GM21447 (cell line): ENCODE data around the gene PTPN13.

ENCODE experiments used
- ATAC-seq: cut with Tn5 transposase; IDR thresholded peaks from one replicate; pipeline ENCODE4 v1.9.1; 2021; ENCODE audit not compliant: unreplicated experiment

The PTPN13 gene

GRCh38 chr4:86593688-86594558 is at the start of gene PTPN13:
Gene PTPN13, plus strand, starts transcription at chr4:86594315. Its CDS starts 40,942 bp downstream, at chr4:86635257.
- ATAC-seq = peak; percentile 96

GRCh38 chr4:86547140-86547539 is 47.0 kb upstream of the PTPN13 start:
- no peak for ATAC-seq

GRCh38 chr4:86549163-86549788 is 44.8 kb upstream of the PTPN13 start:
- ATAC-seq = no peak

DNA sequence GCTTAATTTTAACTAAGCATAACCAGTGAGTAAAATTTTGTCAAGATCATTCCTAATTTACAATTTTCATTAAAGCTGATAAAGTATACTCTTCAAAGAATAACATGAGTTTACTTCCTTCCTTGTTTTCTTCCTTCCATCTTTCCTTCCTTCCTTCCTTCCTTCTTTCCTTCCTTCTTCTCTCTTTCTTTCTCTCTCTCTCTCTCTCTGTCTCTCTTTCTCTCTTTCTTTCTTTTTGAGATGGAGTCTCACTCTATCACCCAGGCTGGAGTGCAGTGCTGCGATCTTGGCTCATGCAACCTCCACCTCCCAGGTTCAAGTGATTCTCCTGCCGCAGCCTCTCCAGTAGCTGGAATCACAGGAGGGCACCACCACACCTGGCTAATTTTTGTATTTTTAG is 42.7 kb upstream of the PTPN13 start:
- ATAC-seq = no peak

DNA sequence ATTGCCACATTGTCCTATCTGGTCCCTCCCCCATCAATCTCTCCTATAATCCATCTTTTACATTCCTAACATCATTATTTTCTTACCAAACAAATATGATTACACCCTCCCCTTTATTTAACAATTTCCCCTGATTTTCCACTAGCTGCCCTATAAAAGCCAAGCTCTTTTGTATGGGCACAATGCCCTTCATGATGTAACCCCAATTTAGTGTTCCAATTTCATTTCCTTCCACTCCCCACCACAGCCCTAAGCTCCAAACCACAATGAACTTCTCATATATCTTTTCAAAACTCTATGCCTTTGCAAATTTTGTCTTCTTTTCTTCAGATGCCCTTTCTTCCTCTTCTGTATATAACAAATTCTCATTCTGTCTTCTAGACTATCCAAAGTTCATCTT is 39.5 kb upstream of the PTPN13 start:
- no peak for ATAC-seq

GRCh38 chr4:86556791-86557415 is 37.2 kb upstream of the PTPN13 start:
- no peak for ATAC-seq

- peak; percentile 93 for ATAC-seq
Measured at GRCh38 chr4:86557526-86557925, 36.6 kb upstream of the PTPN13 start.

GRCh38 chr4:86558258-86558657 is 35.9 kb upstream of the PTPN13 start:
- ATAC-seq = no peak

- no peak for ATAC-seq
Measured at GRCh38 chr4:86558797-86559196, 35.3 kb upstream of the PTPN13 start.

- ATAC-seq = no peak
Measured at GRCh38 chr4:86560447-86560846, 33.7 kb upstream of the PTPN13 start.

DNA sequence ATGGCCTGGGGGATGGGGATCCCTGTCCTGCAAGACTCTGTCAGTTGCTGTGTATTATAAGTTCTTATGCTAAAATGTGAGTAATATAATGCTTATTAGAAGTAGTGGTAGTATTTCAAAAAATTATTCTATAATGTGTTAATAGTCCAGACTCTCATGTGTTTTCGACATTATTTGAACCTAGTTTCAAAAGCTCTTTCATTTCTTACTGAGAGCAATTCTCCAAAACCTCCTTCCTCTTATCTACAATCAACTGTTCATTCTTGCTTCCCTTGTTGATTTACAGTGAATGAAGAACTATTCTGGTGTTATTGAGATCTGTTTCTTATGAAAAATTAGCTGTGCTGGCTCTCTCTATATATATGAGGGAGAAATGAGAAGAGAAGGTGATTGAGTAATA is 32.9 kb upstream of the PTPN13 start:
- ATAC-seq = no peak

GRCh38 chr4:86563416-86563815 is 30.7 kb upstream of the PTPN13 start:
- ATAC-seq = no peak

DNA sequence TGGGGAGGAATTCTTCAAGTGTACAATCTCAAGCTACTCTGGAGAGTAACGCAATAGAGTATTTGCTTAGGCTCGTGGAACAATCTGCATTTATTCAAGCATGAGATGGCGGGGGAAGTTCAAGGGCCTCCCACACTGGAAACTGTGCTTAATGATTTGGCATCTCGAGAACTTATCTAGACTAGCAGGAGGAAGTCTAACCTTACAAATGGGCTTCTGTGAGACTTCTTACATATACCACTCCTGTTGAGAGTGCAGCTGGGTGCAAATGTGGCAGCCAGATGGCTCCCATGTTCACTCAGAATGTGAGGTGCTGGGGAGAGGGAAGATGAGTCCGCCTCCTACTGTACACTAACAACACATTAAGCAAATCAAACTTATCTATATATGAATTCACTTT is 29.3 kb upstream of the PTPN13 start:
- ATAC-seq = no peak

DNA sequence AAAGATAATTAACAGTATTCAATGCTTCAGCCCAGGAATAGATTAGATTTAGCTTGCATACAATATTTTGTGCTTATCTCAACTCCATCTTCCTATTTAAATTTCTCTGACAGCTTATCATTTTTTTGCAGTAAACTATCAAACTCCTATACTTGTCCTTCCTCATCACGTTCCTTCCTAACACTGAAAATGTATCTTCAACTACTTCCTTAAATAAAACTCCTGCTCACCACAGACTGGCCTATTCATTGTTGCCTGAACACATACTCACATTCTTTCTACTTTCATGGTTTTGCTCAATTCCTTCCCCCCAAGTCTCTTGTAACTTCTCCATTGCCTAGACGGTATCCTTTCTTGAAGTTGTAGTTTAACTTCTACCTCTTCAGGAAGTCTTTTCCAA is 28.5 kb upstream of the PTPN13 start:
- no peak for ATAC-seq

DNA sequence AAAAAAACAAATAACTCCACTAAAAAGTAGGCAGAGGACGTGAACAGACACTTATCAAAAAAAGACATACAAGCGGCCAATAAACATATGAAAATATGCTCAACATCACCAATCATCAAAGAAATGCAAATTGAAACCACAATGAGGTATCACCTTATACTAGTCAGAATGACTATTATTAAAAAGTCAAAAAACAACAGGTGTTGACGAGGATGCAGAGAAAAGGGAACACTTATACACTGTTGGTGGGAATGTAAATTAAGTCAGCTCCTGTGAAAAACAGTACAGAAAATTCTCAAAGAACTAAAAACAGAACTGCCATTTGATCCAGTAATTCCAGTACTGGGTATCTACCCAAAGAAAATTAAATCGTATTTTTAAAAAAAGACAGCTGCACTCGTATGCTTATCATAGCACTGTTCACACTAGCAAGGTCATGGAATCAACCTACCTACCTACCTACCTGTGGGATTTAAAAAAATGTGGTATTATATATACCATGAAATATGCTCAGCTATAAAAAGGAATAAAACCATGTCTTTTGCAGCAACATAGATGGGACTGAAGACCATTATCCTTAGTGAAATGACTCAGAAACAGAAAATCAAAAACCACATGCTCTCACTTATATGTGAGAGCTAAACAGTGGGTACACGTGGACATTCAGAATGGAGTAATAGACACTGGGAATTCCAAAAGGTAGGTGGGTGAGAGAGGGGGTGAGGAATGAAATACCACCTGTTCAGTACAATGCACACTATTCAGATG is 24.8 kb upstream of the PTPN13 start:
- ATAC-seq = peak; percentile 74

DNA sequence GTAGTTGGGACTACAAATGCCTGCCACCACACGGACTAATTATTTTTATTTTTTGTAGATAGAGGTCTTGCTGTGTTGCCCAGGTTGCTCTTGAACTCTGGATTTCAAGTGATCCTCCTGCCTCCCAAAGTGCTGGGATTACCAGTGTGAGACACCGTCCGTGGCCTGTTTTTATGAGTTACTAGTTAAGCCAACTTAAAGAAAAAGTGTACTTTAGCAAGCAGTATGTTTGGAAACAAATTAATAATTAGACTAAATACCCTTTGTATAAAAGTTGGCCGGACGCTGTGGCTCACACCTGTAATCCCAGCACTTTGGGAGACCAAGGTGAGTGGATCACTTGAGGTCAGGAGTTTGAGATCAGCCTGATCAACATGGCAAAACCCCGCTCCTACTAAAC is 14.2 kb upstream of the PTPN13 start:
- ATAC-seq = no peak

DNA sequence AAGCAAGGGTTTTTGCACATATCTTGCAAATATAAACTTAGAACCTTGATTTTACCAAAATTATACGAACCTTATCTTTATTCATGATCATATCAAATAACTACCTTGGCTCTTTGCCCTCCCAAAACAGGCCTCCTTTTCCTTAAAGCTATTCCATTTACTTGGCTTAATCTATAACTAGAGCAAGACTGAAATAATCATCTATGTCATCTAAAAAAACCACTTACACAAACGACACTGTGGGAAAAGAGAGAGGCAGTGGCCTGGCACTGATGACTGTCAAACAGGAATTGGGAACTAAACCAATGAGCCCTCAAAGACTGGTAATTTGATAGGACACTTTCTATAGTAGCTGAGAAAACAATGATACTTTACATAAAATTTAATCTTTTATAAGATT is 11.7 kb upstream of the PTPN13 start:
- ATAC-seq = no peak

DNA sequence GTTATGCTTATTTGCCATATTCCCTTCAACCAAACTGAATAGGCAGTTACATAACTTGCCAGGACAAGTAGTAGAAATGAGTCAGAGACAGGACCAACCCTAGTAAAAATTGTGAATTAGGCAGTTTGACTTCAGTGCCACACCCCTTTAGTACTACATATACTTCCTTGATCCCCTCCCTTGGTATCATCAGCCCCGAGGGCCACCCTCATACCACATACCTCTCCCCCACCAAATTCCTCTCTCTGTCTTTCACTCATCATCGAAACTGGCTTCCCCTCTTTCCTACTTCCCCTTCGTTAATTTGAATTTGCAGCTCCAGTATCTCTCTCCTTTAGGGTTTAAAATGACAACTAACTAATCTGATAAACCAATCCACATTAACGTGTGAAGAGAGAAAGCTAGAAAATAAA is 7.9 kb upstream of the PTPN13 start:
- no peak for ATAC-seq

DNA sequence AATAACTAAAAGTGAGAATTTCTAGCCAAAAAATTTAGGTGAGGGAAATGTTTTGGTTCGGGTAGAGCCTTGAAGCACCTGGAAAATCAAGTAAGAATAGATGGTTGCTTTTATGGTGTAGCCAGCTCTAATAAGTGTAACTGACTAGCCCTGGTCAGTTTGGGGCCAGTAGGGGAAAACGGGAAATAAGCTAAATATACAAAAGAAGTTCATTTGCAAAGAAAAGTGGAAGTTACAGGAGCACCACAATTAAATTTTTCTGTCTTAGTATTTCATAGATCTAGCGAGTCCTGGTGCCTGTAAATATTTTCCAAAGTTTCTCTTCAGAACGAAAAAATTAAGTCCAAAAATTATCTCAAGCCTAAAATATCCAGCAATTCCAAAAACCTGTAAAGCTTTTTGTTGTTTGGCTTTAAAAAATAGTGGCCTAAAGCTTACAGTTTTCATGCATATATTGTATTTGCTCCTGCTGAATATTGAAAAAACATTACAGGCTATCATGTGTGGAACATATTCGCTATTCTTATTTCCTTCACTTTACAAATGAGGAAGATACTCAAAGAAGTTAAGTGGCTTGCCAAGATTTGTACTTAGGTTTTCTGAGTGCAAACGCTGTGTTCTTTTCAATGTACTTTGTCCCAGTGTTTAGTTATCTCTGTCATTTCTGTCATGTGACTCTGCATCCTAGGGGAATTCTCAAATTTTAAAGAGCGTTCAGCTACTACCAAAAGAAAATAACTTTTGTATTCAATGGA is 7.3 kb upstream of the PTPN13 start:
- ATAC-seq = no peak

DNA sequence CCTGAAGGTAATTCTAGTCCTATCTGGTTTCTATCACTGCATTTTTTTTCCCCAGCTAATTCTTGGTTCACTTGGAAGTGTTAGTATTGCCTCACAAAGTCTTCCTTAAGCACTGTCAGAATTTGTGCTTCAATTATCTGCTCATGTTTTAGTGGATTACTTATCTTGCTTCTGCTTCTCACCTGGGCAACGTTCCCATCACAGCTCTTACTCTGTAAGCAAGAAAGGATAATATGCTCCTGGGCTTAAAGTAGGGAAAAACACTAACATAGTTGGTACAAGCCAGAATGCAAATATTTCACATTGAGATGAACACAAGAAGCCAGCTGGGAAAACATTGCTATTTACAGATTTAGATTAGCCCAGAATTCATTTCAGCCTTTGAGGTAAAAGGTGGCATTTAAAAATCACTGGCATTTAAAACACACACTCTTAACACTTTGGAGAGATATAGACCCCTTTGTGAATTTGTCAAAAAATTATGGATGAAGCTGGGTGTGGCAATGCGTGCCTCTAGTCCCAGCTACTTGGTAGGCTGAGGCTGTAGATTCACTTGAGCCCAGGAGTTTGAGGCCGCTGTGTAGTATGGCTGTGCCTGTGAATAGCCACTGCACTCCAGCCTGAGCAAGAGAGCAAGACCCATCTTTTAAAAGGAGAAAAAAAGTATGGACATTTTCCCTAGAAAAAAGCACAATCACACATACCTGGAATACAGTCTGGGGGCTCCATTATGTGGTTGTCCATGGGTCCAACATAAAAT is 6.6 kb upstream of the PTPN13 start:
- no peak for ATAC-seq
